HUES6 (cell line): Measurements from ENCODE around the gene GLIS1.

ENCODE experiments used
- H3K27ac ChIP-seq: 2 replicates; pipeline ENCODE4 v1.7.0; 2013; ENCODE audit warnings: low read depth, mild to moderate bottlenecking, low read length, inconsistent platforms
- H3K27me3 ChIP-seq: 2 replicates; pipeline ENCODE4 v1.6.1; 2013; ENCODE audit warnings: low read length; ENCODE audit not compliant: control insufficient read depth, insufficient read depth
- H3K36me3 ChIP-seq: 2 replicates; pipeline ENCODE4 v1.6.1; 2013; ENCODE audit warnings: low read length; ENCODE audit not compliant: control insufficient read depth, insufficient read depth
- H3K4me1 ChIP-seq: 2 replicates; pipeline ENCODE4 v1.6.1; 2013; ENCODE audit warnings: low read length; ENCODE audit not compliant: control insufficient read depth, insufficient read depth
- H3K4me3 ChIP-seq: 2 replicates; pipeline ENCODE4 v1.5.1; 2013; ENCODE audit warnings: low read depth, low read length
- H3K9ac ChIP-seq: one replicate; pipeline ENCODE4 v1.6.1; 2013; ENCODE audit warnings: mild to moderate bottlenecking, low read length
- H3K9me3 ChIP-seq: 2 replicates; pipeline ENCODE4 v1.6.1; 2013; ENCODE audit warnings: low read depth, low read length; ENCODE audit not compliant: control insufficient read depth, insufficient read depth

The GLIS1 gene

GRCh38 chr1:53583021-53583867 is 155.7 kb downstream of the GLIS1 start:
- H3K27me3 ChIP-seq = peaks cover 9% of the 10 kb centered on the region; the same call in 1 of the 2 replicates
- peaks cover 17% of the 10 kb centered on the region; the same call in 1 of the 2 replicates for H3K4me1 ChIP-seq
- no peak overlapping the region for H3K9ac ChIP-seq
- no peaks in the 10 kb centered on the region for H3K36me3 ChIP-seq
- no peak overlapping the region for H3K27ac ChIP-seq
- no peak overlapping the region for H3K4me3 ChIP-seq
- no peaks in the 10 kb centered on the region for H3K9me3 ChIP-seq

GRCh38 chr1:53582211-53583020 is 156.5 kb downstream of the GLIS1 start:
- Histone ChIP-seq H3K27me3 (peaks cover 9% of the 10 kb centered on the region; the same call in 1 of the 2 replicates), H3K9ac (no peak overlapping the region), H3K4me3 (no peak overlapping the region), H3K9me3 (no peaks in the 10 kb centered on the region), H3K27ac (no peak overlapping the region), H3K4me1 (peaks cover 19% of the 10 kb centered on the region; the same call in 1 of the 2 replicates), H3K36me3 (no peaks in the 10 kb centered on the region)

DNA sequence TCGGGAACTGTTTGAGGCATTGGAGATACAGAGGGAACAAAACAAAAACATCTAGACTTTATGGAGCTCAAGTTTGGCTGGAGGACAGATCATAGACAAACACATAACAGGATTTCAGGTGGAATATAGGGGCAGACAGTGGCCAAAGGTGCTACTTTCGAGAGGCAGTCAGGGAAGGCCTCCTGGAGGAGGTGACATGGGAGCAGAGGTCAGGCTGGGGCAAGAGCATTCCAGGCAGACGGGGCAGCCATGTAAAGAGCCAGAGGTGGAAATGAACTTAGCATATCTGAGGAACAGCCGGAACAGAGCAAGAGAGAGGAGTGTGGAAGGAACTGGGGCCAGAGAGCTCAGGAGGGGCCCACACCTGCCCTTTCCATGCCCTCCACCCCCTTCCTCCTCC is 157.5 kb downstream of the GLIS1 start:
- no peak overlapping the region for H3K4me3 ChIP-seq
- peaks cover 6% of the 10 kb centered on the region; the same call in 1 of the 2 replicates for H3K27me3 ChIP-seq
- no peak overlapping the region for H3K9ac ChIP-seq
- no peak overlapping the region for H3K27ac ChIP-seq
- no peaks in the 10 kb centered on the region for H3K36me3 ChIP-seq
- H3K9me3 ChIP-seq = no peaks in the 10 kb centered on the region
- H3K4me1 ChIP-seq = peaks cover 20% of the 10 kb centered on the region

DNA sequence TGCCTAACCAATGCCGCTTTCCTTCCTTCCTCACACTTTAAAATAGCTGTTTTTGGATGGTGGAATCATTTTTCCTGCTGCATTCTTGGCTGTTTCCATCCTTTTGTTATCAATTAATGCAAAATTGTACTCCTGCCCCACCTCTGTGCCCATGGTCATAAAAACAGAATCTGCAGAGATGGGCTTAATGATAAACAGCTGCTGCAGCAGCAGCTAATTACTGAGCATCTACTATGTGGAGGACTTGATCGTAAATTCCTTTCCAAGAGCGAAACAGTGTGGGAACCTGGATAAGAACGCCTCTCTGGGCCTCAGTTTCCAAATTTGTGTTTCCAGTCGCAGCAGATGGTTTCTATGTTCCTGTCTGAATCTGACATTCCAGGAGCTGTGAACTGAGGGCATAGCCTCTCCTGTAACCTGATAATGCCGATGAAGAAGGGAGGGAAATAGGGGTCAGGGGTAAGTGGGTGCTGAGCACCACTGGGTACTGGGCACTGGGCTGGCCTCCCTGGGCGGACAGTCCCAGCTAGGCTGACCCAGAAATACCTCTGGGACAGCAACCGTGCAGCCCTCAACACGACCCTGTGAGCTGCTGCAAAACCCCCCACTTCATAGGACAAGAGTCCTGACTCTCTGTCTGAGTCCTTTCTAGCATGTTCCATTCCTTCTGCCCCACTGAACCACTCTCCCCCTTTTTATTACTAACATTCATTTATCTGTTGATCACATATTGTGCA is 158.1 kb downstream of the GLIS1 start:
- Histone ChIP-seq H3K36me3 (no peaks in the 10 kb centered on the region), H3K4me3 (no peak overlapping the region), H3K27me3 (no peaks in the 10 kb centered on the region; the same call in 1 of the 2 replicates), H3K9me3 (no peaks in the 10 kb centered on the region), H3K4me1 (peaks cover 25% of the 10 kb centered on the region), H3K9ac (no peak overlapping the region), H3K27ac (no peak overlapping the region)

- Histone ChIP-seq H3K27ac (no peak overlapping the region), H3K9ac (no peak overlapping the region), H3K4me3 (no peak overlapping the region), H3K36me3 (no peaks in the 10 kb centered on the region), H3K9me3 (no peaks in the 10 kb centered on the region), H3K27me3 (no peaks in the 10 kb centered on the region; the same call in 1 of the 2 replicates), H3K4me1 (peaks cover 25% of the 10 kb centered on the region)
Measured at GRCh38 chr1:53580009-53580400, 159.0 kb downstream of the GLIS1 start.

- peaks cover 25% of the 10 kb centered on the region for H3K4me1 ChIP-seq
- H3K4me3 ChIP-seq = no peak overlapping the region
- H3K27me3 ChIP-seq = no peaks in the 10 kb centered on the region; the same call in 1 of the 2 replicates
- no peak overlapping the region for H3K27ac ChIP-seq
- no peak overlapping the region for H3K9ac ChIP-seq
- no peaks in the 10 kb centered on the region for H3K9me3 ChIP-seq
- H3K36me3 ChIP-seq = no peaks in the 10 kb centered on the region
Measured at GRCh38 chr1:53579221-53580008, 159.5 kb downstream of the GLIS1 start.

- Histone ChIP-seq H3K4me3 (no peak overlapping the region), H3K4me1 (peaks cover 25% of the 10 kb centered on the region), H3K27me3 (no peaks in the 10 kb centered on the region; the same call in 1 of the 2 replicates), H3K36me3 (no peaks in the 10 kb centered on the region), H3K9me3 (no peaks in the 10 kb centered on the region), H3K27ac (no peak overlapping the region), H3K9ac (no peak overlapping the region)
Measured at GRCh38 chr1:53578358-53578757, 160.6 kb downstream of the GLIS1 start.

- no peak overlapping the region for H3K9ac ChIP-seq
- H3K9me3 ChIP-seq = no peaks in the 10 kb centered on the region
- H3K36me3 ChIP-seq = no peaks in the 10 kb centered on the region
- H3K27me3 ChIP-seq = no peaks in the 10 kb centered on the region
- no peak overlapping the region for H3K4me3 ChIP-seq
- no peak overlapping the region for H3K27ac ChIP-seq
- peaks cover 25% of the 10 kb centered on the region for H3K4me1 ChIP-seq
Measured at GRCh38 chr1:53577761-53578100, 161.2 kb downstream of the GLIS1 start.

- H3K4me3 ChIP-seq = no peak overlapping the region
- H3K4me1 ChIP-seq = peaks cover 24% of the 10 kb centered on the region
- H3K27ac ChIP-seq = no peak overlapping the region
- no peaks in the 10 kb centered on the region for H3K36me3 ChIP-seq
- no peaks in the 10 kb centered on the region for H3K9me3 ChIP-seq
- H3K27me3 ChIP-seq = no peaks in the 10 kb centered on the region
- no peak overlapping the region for H3K9ac ChIP-seq
Measured at GRCh38 chr1:53576866-53577760, 161.9 kb downstream of the GLIS1 start.
